Sigmoid colon (tissue), 7 donors: ENCODE data around the gene UNC5A. TPM values are rescaled to one million over a fixed set of nuclear protein-coding genes. Genes with fewer than 3 reads are reported as not detected.

Source experiments
- DNase-seq: peaks from one replicate; pipeline ENCODE4 v3.0.0-alpha.2; 2019
- H3K27ac ChIP-seq, 4 donors: fragments of 200-600 bp; sonication (generic); one replicate each; pipeline ENCODE4 v1.5.1; 2016 to 2019; ENCODE audit warnings: mild to moderate bottlenecking in 1 of 4
- H3K27me3 ChIP-seq, 3 donors: fragments of 200-600 bp; sonication (generic); one replicate each; pipeline ENCODE4 v1.5.1; 2019; ENCODE audit warnings: mild to moderate bottlenecking in 1 of 3
- H3K36me3 ChIP-seq, 4 donors: fragments of 200-600 bp; sonication (generic); one replicate each; pipeline ENCODE4 v1.5.1; 2016 to 2019
- H3K4me1 ChIP-seq, 4 donors: fragments of 200-600 bp; sonication (generic); one replicate each; pipeline ENCODE4 v1.5.1; 2017 to 2019
- H3K4me3 ChIP-seq, 4 donors: fragments of 200-600 bp; sonication (generic); one replicate each; pipeline ENCODE4 v1.5.1; 2017 to 2019; ENCODE audit warnings: mild to moderate bottlenecking in 2 of 4, moderate library complexity in 1 of 4
- H3K9me3 ChIP-seq, 4 donors: fragments of 200-600 bp in 3 of 4; sonication (generic) in 3 of 4; one replicate each; pipeline versions ENCODE4 v1.5.1 to v1.6.1; 2013 to 2019
- CTCF ChIP-seq, 4 experiments: fragments of 450-650 bp in 3 of 4; fragments of 200-600 bp in 1 of 4; IDR thresholded peaks; one replicate each; pipeline ENCODE4 v1.5.1; 2016 to 2019; ENCODE audit warnings: antibody characterized with exemption in 4 of 4, mild to moderate bottlenecking in 3 of 4, moderate library complexity in 2 of 4
- EP300 ChIP-seq, 4 donors: sonication (generic); formaldehyde crosslinking; IDR thresholded peaks; one replicate each; pipeline ENCODE4 v1.6.1; 2017; ENCODE audit warnings: antibody characterized with exemption in 4 of 4
- POLR2A ChIP-seq, 2 donors: fragments of 450-650 bp; IDR thresholded peaks; one replicate each; pipeline ENCODE4 v1.6.1; 2016; ENCODE audit warnings: antibody characterized with exemption in 2 of 2, mild to moderate bottlenecking in 2 of 2, moderate library complexity in 2 of 2
- POLR2AphosphoS5 ChIP-seq, 4 donors: sonication (generic); formaldehyde crosslinking; IDR thresholded peaks; one replicate each; pipeline ENCODE4 v1.6.1; 2017; ENCODE audit warnings: antibody characterized with exemption in 4 of 4
- WGBS, 2 donors: extraction: QIAGEN DNeasy Blood & Tissue Kit; methylation state at CpG; one replicate each; pipeline ENCODE4 v1.1.7; 2013; 5-methylcytosine and 5-hydroxymethylcytosine counted together
- intact Hi-C: fragments of 100-400 bp; cut with DNase I; formaldehyde crosslinking; loops from one replicate; pipeline ENCODE4 v1.15.1; 2023
- polyA plus RNA-seq, 3 donors: library from polyadenylated mRNA; stranded (reverse); fragments of 200-250 nt; gene quantifications; one replicate each; pipeline ENCODE4 v1.2.3, GENCODE V29; 2013
- total RNA-seq, 4 donors: library from RNA; depleted of rRNA; stranded (reverse); fragments of >200 nt; gene quantifications; one replicate each; pipeline ENCODE4 v1.1.0, GENCODE V29; 2016
- donor health status: healthy with polysubstance abuse.
- donor health status: Bipolar disorder and iron deficiency.
- donor health status: healthy.

Gene UNC5A
- total and polyA plus RNA-seq, 7 donors = 0.34 to 0.60 TPM; not detected in 5

DNA sequence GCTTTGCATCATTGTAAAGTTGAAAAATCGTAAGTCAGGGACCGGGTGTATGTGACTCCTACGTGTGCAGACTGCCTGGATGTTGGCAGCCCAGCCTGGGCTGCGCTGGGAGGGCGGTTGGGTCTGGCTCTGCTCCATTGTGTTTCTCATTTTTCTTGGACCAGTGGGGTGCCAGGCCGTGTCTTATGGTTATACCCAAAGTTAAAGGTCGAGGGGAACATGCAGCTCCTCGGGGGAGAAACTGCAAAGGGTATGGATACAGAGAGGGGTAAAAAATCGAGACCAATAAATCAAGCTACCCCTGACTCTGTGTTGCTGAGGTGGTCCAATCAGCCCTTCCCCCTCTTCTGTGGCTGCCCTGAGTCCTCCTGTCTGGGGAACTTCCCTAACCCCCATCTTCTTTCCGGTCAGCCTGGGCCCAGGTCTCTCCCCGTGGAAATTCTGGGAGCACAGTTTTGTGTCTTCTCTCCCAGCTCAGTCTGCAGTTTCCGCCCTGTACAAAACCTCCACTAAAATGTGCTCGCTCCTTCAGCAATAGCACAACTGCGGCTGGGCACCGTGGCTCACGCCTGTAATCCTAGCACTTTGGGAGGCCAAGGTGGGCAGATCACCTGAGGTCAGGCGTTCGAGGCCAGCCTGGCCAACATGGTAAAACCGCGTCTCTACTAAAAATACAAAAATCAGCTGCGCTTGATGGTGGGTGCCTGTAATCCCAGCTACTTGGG lies 34.1 kb upstream of the UNC5A start:
- Histone ChIP-seq H3K36me3 (no peaks in the 10 kb centered on the region), H3K4me3 (no peak overlapping the region), H3K9me3 (peaks cover 0 to 2% (median 0%) of the 10 kb centered on the region in 4 donors), H3K27ac (no peak overlapping the region), H3K4me1 (no peaks in the 10 kb centered on the region), H3K27me3 (peaks cover 0 to 18% (median 8%) of the 10 kb centered on the region in 3 donors)
- TF ChIP-seq POLR2AphosphoS5 (IDR thresholded peaks at IDR 0.05) = no peak
- TF ChIP-seq POLR2A (IDR thresholded peaks at IDR 0.05) = no peak
- no peak for TF ChIP-seq CTCF (IDR thresholded peaks at IDR 0.05)
- no peak for TF ChIP-seq EP300 (IDR thresholded peaks at IDR 0.05)
- intact Hi-C loops = no loop called here
- WGBS, 2 donors = 68 to 76% methylated on average over 21 of the region's 21 CpGs
- DNase-seq = peak; percentile 35

DNA sequence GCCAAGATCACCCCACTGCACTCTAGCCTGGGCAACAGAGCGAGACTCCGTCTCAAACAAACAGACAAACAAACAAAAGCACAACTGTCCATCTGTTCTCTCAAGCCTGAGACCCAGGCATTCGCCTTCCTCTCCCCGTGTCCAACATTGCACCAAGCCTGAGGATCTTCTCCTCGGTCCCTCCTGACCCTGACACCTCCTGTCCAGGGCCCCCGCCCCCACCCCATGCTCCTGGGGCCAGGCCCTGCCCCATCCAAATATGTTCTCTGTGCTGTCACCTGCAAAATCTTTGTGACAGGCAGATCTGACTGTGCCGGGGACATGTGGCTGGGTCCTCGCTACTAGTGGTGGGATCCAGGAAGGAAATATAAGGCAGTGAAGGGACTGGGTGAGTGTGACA lies 33.4 kb upstream of the UNC5A start:
- Histone ChIP-seq H3K9me3 (peaks cover 0 to 2% (median 0%) of the 10 kb centered on the region in 4 donors), H3K27ac (no peak overlapping the region), H3K4me3 (no peak overlapping the region), H3K27me3 (peaks cover 0 to 18% (median 8%) of the 10 kb centered on the region in 3 donors), H3K4me1 (no peaks in the 10 kb centered on the region), H3K36me3 (no peaks in the 10 kb centered on the region)
- peak; percentile 14 for DNase-seq
- WGBS, 2 donors = 72 to 80% methylated on average over 8 of the region's 8 CpGs
- intact Hi-C loops = no loop called here
- TF ChIP-seq POLR2A (IDR thresholded peaks at IDR 0.05) = no peak
- TF ChIP-seq EP300 (IDR thresholded peaks at IDR 0.05) = no peak
- TF ChIP-seq CTCF (IDR thresholded peaks at IDR 0.05) = no peak
- no peak for TF ChIP-seq POLR2AphosphoS5 (IDR thresholded peaks at IDR 0.05)

DNA sequence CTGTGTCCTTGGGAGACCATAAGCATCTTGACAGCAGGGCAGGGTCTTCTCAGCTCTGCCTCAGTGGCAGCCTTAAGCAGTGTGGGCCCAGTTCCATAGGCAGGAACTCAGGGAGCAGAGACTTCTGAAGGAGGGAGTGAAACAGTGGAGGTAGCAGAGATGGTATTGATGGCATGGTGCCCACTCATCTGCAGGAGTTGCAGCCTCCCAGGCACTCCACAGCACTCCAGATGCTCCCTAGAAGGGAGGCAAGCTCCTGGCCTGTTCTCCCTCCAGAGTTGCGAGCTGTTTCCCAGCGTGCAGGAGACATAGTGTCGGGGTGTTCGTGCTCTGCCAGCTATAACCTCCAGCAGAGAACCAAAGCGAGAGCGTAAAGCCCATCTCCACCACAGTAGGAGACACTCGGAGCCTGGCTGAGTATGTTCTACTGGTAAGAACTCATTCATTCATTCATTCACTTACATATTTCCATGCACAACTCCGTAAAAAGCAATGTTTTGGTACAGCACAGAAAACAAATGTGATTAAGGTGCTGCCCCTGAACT lies 31.4 kb upstream of the UNC5A start:
- Histone ChIP-seq H3K27me3 (peaks cover 0 to 21% (median 8%) of the 10 kb centered on the region in 3 donors), H3K36me3 (no peaks in the 10 kb centered on the region), H3K4me3 (no peak overlapping the region), H3K4me1 (no peaks in the 10 kb centered on the region), H3K9me3 (no peaks in the 10 kb centered on the region), H3K27ac (no peak overlapping the region)
- TF ChIP-seq POLR2AphosphoS5 (IDR thresholded peaks at IDR 0.05) (no peak), POLR2A (IDR thresholded peaks at IDR 0.05) (no peak), EP300 (IDR thresholded peaks at IDR 0.05) (no peak)
- WGBS, 2 donors = 93% methylated on average over 8 of the region's 8 CpGs
- DNase-seq = peak; percentile 8
- intact Hi-C loops = no loop called here

- Histone ChIP-seq H3K36me3 (no peaks in the 10 kb centered on the region), H3K4me3 (no peak overlapping the region), H3K27me3 (peaks cover 0 to 26% (median 9%) of the 10 kb centered on the region in 3 donors), H3K27ac (no peak overlapping the region), H3K4me1 (no peaks in the 10 kb centered on the region), H3K9me3 (no peaks in the 10 kb centered on the region)
- peak; percentile 15 for DNase-seq
- intact Hi-C loops = no loop called here
- WGBS, 2 donors = 86 to 92% methylated on average over 9 of the region's 9 CpGs
- no peak for TF ChIP-seq POLR2AphosphoS5 (IDR thresholded peaks at IDR 0.05)
- TF ChIP-seq POLR2A (IDR thresholded peaks at IDR 0.05) = no peak
Observed at GRCh38 chr5:176779537-176779936, 30.8 kb upstream of the UNC5A start.

DNA sequence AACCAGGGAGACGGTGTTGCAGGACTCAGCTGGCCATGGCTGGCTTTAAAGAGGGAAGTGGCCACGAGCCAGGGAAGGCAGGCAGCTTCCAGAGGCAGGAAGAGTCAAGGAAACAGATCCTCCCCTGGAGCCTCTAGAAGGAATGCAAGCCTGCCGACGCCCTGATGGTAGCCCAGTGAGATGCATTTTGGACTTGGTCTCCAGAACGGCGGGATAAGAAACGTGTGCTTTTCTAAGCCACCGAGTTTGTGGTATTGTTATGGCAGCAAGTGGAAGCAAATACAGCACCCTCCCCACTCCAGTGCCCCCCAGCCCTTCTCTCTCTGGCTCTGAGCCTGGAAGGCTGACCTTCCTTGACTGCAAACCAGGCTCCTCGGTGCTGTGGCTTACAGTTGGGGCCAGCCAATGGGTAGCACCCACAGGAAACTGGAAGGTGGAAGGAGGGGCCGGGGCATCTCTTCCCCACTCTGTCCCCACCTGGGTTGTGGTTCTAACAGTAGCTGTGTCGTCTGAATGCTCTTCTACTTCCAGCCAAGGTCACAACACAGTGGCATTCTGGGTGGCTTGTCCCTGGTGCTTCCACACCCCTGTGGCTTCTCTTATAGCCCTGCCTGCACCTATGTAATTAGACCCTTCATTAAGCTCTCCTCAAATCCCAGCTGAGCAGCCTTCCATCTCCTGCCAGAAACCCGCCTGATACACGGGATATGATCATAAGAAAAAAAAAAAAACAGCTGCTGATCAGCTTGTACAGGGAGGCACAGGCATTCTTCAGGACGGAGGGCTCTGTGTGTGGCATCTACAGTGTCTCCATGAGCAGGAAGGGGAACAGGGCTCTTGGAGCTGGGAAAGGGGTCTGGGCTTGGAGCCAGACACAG lies 29.9 kb upstream of the UNC5A start:
- 43 to 57% methylated on average over 14 of the region's 14 CpGs for WGBS, 2 donors
- TF ChIP-seq EP300 (IDR thresholded peaks at IDR 0.05) (no peak), POLR2AphosphoS5 (IDR thresholded peaks at IDR 0.05) (no peak), POLR2A (IDR thresholded peaks at IDR 0.05) (no peak), CTCF (IDR thresholded peaks at IDR 0.05) (no peak)

More for the DNA sequence above, 29.9 kb upstream of the UNC5A start:
- no peak overlapping the region for H3K27ac ChIP-seq
- no peaks in the 10 kb centered on the region for H3K36me3 ChIP-seq
- no peak overlapping the region for H3K4me3 ChIP-seq
- H3K4me1 ChIP-seq = no peaks in the 10 kb centered on the region
- intact Hi-C loops = no loop called here
- no peaks in the 10 kb centered on the region for H3K9me3 ChIP-seq
- DNase-seq = peak; percentile 35
- H3K27me3 ChIP-seq = peaks cover 0 to 30% (median 11%) of the 10 kb centered on the region in 3 donors
